Fibroblast of lung (primary cell): ENCODE data around the gene ATP5F1A.

Experiments used
- EZH2 ChIP-seq: IDR thresholded peaks from 2 replicates; pipeline ENCODE4 v1.5.1; 2012; ENCODE audit warnings: low read length, control low read depth, mild to moderate bottlenecking; ENCODE audit errors: missing control alignments
- TF ChIP-seq, protein P1 (sequence below), 2 donors: IDR thresholded peaks in 1 of 2; conservative IDR thresholded peaks in 1 of 2; 1 replicate in 1 of 2; 2 replicates in 1 of 2; pipeline ENCODE4 v1.5.1; 2011 to 2012; ENCODE audit warnings: low read length in 2 of 2, control low read depth in 1 of 2, inconsistent platforms in 1 of 2, low read depth in 1 of 2, mild to moderate bottlenecking in 1 of 2

DNA sequence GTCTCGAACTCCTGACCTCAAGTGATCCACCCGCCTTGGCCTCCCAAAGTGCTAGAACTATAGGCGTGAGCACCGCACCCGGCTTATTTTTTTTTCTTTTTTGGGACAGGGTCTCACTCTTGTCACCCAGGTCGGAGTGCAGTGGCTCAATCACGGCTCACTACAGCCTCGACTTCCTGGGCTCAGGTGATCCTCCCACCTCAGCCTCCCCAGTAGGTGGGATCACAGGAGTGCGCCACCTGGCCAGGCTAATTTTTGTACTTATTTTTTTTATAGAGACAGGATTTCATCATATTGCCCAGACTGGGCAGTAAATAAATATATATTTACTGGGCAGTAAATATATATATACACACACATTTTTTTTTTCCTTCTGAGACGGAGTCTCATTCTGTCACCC lies 2.6 kb downstream of the ATP5F1A start:
- TF ChIP-seq, protein P1, sequence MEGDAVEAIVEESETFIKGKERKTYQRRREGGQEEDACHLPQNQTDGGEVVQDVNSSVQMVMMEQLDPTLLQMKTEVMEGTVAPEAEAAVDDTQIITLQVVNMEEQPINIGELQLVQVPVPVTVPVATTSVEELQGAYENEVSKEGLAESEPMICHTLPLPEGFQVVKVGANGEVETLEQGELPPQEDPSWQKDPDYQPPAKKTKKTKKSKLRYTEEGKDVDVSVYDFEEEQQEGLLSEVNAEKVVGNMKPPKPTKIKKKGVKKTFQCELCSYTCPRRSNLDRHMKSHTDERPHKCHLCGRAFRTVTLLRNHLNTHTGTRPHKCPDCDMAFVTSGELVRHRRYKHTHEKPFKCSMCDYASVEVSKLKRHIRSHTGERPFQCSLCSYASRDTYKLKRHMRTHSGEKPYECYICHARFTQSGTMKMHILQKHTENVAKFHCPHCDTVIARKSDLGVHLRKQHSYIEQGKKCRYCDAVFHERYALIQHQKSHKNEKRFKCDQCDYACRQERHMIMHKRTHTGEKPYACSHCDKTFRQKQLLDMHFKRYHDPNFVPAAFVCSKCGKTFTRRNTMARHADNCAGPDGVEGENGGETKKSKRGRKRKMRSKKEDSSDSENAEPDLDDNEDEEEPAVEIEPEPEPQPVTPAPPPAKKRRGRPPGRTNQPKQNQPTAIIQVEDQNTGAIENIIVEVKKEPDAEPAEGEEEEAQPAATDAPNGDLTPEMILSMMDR (conservative IDR thresholded peaks at IDR 0.05 in 1 of 2, IDR thresholded peaks at IDR 0.05 in 1 of 2; ENCODE audit: low read depth in 1 of 2, low read length in 2 of 2): no peak
- TF ChIP-seq EZH2: no peak
